Measurements from ENCODE around the gene PWWP2A. TPM values are rescaled to one million over a fixed set of nuclear protein-coding genes. Genes with fewer than 3 reads are reported as not detected.

Gene PWWP2A
- total and polyA plus RNA-seq, 2 donors (not counting 1 experiment from before 2014, with no cell fraction given) = 19.6 to 48.8 TPM

- WGBS (ENCODE audit: insufficient coverage) = 100% methylated on average over 6 of the region's 9 CpGs
- Histone ChIP-seq H4K20me1 (ENCODE audit: control insufficient read depth, insufficient read depth, low read length, poor library complexity, severe bottlenecking) (no peaks in the 10 kb centered on the region), H3K9ac (ENCODE audit: low read length) (no peak overlapping the region), H3K4me3 (ENCODE audit: control extremely low read depth in 1 of 5, extremely low read depth in 1 of 5, insufficient read depth in 1 of 5, low read depth in 2 of 5, low read length in 4 of 5) (no peak overlapping the region), H3K4me2 (replicated peaks; ENCODE audit: low read depth, low read length, poor library complexity, severe bottlenecking) (no peak overlapping the region), H3K79me2 (ENCODE audit: control insufficient read depth, insufficient read depth, low read length) (no peaks in the 10 kb centered on the region), H3K4me1 (ENCODE audit: control insufficient read depth in 2 of 2, insufficient read depth in 2 of 2, low read length in 2 of 2) (no peaks in the 10 kb centered on the region), H3K27me3 (replicated peaks in 1 of 4; ENCODE audit: control extremely low read depth in 1 of 4, control insufficient read depth in 3 of 4, insufficient read depth in 4 of 4, low read length in 3 of 4) (no peaks in the 10 kb centered on the region), H3K36me3 (replicated peaks in 1 of 2; ENCODE audit: control extremely low read depth in 1 of 2, control insufficient read depth in 1 of 2, extremely low read depth in 1 of 2, insufficient read depth in 2 of 2, low read length in 1 of 2) (peaks cover 3 to 58% of the 10 kb centered on the region in 2 experiments), H3K27ac (ENCODE audit: low read length in 2 of 2) (no peak overlapping the region), H3K9me3 (ENCODE audit: control extremely low read depth in 1 of 3, control insufficient read depth in 2 of 3, insufficient read depth in 1 of 3, low read length in 2 of 3) (no peaks in the 10 kb centered on the region), H2AFZ (ENCODE audit: insufficient read depth, low read depth, low read length, poor library complexity, severe bottlenecking) (no peak overlapping the region)
- no peak for TF ChIP-seq EZH2 (IDR thresholded peaks at IDR 0.05; ENCODE audit: borderline replicate concordance, insufficient read depth, low read depth, low read length, poor library complexity, severe bottlenecking)
- no peak for TF ChIP-seq CTCF (IDR thresholded peaks at IDR 0.05)
- Mint-ChIP-seq H3K27me3 (no peaks in the 10 kb centered on the region), H3K4me1 (peaks cover 6% of the 10 kb centered on the region), H3K4me3 (no peak overlapping the region), H3K27ac (no peak overlapping the region), H3K9me3 (ENCODE audit: insufficient read depth) (no peaks in the 10 kb centered on the region)
- DNase-seq (no peak), ATAC-seq (ENCODE audit: low read depth) (no peak)
- ChIA-PET POLR2A (no interaction called here), CTCF (no interaction called here)
- intact Hi-C loops (cut with micrococcal nuclease) = no loop called here
These were observed 71.1 kb downstream of the PWWP2A start for GRCh38 chr5:160048131-160048530.

GRCh38 chr5:160047423-160047822 is 71.8 kb downstream of the PWWP2A start:
- intact Hi-C loops (cut with micrococcal nuclease) = no loop called here

More at GRCh38 chr5:160047423-160047822, 71.8 kb downstream of the PWWP2A start:
- no peak overlapping the region for H3K9ac ChIP-seq (ENCODE audit: low read length)
- 100% methylated on average over 3 of the region's 3 CpGs for WGBS (ENCODE audit: insufficient coverage)
- H3K4me2 ChIP-seq (replicated peaks; ENCODE audit: low read depth, low read length, poor library complexity, severe bottlenecking) = no peak overlapping the region
- H3K4me1 ChIP-seq (ENCODE audit: control insufficient read depth in 2 of 2, insufficient read depth in 2 of 2, low read length in 2 of 2) = no peaks in the 10 kb centered on the region
- POLR2A ChIA-PET = no interaction called here
- H3K27me3 ChIP-seq (replicated peaks in 1 of 4; ENCODE audit: control extremely low read depth in 1 of 4, control insufficient read depth in 3 of 4, insufficient read depth in 4 of 4, low read length in 3 of 4) = no peaks in the 10 kb centered on the region
- no peak for ATAC-seq (ENCODE audit: low read depth)
- H3K9me3 ChIP-seq (ENCODE audit: control extremely low read depth in 1 of 3, control insufficient read depth in 2 of 3, insufficient read depth in 1 of 3, low read length in 2 of 3) = no peaks in the 10 kb centered on the region
- no peak overlapping the region for H3K4me3 ChIP-seq (ENCODE audit: control extremely low read depth in 1 of 5, extremely low read depth in 1 of 5, insufficient read depth in 1 of 5, low read depth in 2 of 5, low read length in 4 of 5)
- DNase-seq = no peak
- Mint-ChIP-seq H3K27ac (no peak overlapping the region), H3K4me3 (no peak overlapping the region), H3K9me3 (ENCODE audit: insufficient read depth) (no peaks in the 10 kb centered on the region), H3K4me1 (no peaks in the 10 kb centered on the region), H3K27me3 (no peaks in the 10 kb centered on the region)
- CTCF ChIA-PET = no interaction called here
- H4K20me1 ChIP-seq (ENCODE audit: control insufficient read depth, insufficient read depth, low read length, poor library complexity, severe bottlenecking) = no peaks in the 10 kb centered on the region
- H3K27ac ChIP-seq (ENCODE audit: low read length in 2 of 2) = no peak overlapping the region
- no peak for TF ChIP-seq EZH2 (IDR thresholded peaks at IDR 0.05; ENCODE audit: borderline replicate concordance, insufficient read depth, low read depth, low read length, poor library complexity, severe bottlenecking)
- TF ChIP-seq CTCF (IDR thresholded peaks at IDR 0.05) = no peak
- H3K79me2 ChIP-seq (ENCODE audit: control insufficient read depth, insufficient read depth, low read length) = no peaks in the 10 kb centered on the region
- no peak overlapping the region for H2AFZ ChIP-seq (ENCODE audit: insufficient read depth, low read depth, low read length, poor library complexity, severe bottlenecking)
- peaks cover 0 to 51% of the 10 kb centered on the region in 2 experiments for H3K36me3 ChIP-seq (replicated peaks in 1 of 2; ENCODE audit: control extremely low read depth in 1 of 2, control insufficient read depth in 1 of 2, extremely low read depth in 1 of 2, insufficient read depth in 2 of 2, low read length in 1 of 2)

Measured in B cell (primary cell).